Measurements from ENCODE around the gene RARS1.

Gene RARS1

DNA sequence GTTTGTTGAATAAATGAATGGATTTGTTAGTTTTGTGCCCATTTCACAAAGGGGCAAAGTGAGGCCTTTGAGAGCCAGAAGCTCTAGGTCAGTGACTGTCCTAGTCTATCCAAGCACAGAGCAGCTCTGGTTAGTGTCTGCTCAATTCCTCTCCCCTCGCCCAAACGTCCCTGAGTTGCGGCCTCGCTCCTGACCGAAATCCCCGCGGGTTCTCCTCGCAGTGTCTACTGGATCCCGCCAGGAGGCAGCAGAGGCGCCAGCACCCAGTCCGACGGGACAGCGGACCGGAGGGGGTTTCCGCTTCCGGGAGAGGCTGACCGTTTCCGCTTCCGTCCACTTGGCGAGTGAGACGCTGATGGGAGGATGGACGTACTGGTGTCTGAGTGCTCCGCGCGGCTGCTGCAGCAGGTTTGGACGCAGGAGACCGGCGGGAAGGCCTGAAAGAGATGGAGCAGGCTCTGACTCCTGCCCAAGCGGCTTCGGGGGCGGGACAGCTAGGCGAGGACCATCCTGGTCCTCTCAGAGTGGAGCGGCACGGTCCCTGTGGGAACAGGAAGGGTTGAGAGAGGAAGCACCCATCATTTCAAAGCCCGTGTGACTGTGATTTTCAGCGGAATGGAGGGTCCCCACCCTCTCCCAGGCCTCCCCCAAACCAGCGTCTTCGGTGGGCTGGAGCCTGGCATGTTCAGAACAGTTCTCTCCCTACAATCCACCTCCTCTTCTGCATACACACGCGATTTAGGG is at the start of gene RARS1:
RARS1 (plus strand) TSS at position 336 of the 744 bp plus-strand sequence; CDS start at position 364, 28 bp downstream.
- DNase-seq = peak; percentile 63

- no peak for DNase-seq
Observed at GRCh38 chr5:168438349-168438748, 47.9 kb upstream of the RARS1 start.

GRCh38 chr5:168443533-168443932 is 42.7 kb upstream of the RARS1 start:
- no peak for DNase-seq

GRCh38 chr5:168443950-168444700 is 42.1 kb upstream of the RARS1 start:
- no peak for DNase-seq

- no peak for DNase-seq
Observed at GRCh38 chr5:168446983-168447619, 39.2 kb upstream of the RARS1 start.

DNA sequence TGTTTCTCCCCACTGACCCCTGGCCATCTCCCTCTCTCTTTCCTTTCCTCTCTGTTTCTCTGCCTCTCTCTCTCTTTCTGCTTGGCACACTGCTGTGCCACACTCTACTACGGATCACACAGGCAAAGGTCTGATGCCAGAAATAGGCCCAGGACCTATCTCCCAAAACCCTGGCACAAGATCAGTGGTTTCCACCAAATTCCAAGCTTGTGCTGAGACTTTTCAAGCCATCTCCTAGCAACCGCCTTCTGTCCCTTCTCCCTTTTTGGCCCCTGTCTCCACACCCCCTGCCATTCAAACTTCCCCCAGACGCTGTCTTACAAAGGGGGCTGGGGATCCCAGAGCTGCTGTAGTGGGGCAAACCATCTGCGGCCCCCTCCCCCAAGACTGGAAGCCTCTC is 38.5 kb upstream of the RARS1 start:
- no peak for DNase-seq

- DNase-seq = no peak
Observed at GRCh38 chr5:168449166-168449565, 37.1 kb upstream of the RARS1 start.

DNA sequence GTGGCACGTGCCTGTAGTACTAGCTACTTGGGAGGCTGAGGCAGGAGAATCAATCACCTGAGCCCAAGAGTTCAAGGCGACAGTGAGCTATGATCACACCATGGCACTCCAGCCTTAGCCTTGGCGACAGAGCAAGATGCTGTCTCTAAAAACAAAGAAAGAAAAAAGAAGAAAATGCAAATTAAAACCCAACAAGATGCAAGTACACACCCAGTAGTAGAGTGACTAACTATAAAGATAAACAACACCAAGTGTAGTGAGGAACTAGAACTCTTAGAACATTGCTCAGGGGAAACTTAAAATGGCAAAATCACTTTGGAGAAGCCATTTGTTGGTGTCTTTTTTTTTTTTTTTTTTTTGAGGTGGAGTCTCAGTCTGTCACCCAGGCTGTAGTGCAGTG is 34.7 kb upstream of the RARS1 start:
- no peak for DNase-seq

GRCh38 chr5:168455201-168455600 is 31.1 kb upstream of the RARS1 start:
- DNase-seq = no peak

- no peak for DNase-seq
Observed at GRCh38 chr5:168457542-168457941, 28.7 kb upstream of the RARS1 start.

DNA sequence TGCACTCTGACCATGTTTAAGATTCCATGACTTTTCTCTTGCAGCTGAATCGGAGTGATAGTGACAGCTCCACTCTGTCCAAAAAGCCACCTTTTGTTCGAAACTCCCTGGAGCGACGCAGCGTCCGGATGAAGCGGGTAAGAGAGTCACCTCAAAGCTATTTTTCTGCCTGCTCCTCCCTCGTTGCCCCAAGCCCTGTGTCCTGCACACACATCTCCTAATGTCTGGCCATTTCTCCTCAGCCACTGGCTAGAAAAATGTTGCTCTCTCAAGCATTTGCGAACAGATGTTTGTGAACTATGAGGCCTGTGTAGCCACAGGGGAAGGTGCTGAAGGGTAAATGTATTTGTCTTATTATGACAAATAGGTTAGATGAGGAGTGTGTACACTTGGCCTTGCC is 25.7 kb upstream of the RARS1 start:
- DNase-seq = no peak

- DNase-seq = no peak
Observed at GRCh38 chr5:168463081-168463480, 23.2 kb upstream of the RARS1 start.

DNA sequence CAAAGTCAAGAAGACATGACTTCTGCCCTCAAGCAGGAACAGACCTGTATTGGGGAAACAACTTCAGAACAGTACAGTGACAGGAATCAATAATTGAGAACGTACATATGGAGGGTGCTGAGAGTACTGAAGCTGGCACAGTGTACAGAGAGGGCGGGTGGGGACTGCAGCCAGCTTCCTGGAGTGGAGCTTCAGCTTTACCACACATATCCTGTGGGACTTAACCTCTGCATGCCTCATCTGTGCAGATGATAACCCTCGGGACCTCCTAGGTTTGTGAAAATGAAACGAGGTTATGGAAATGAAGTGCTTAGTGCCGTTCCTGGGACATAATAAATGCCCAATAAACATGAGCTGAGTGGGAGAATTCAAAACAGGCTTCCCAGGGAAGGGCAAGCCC is 22.1 kb upstream of the RARS1 start:
- DNase-seq = no peak

- DNase-seq = no peak
Observed at GRCh38 chr5:168464641-168465040, 21.6 kb upstream of the RARS1 start.

GRCh38 chr5:168467755-168468330 is 18.4 kb upstream of the RARS1 start:
- no peak for DNase-seq

GRCh38 chr5:168468836-168469235 is 17.4 kb upstream of the RARS1 start:
- no peak for DNase-seq

- no peak for DNase-seq
Observed at GRCh38 chr5:168469816-168470215, 16.5 kb upstream of the RARS1 start.

DNA sequence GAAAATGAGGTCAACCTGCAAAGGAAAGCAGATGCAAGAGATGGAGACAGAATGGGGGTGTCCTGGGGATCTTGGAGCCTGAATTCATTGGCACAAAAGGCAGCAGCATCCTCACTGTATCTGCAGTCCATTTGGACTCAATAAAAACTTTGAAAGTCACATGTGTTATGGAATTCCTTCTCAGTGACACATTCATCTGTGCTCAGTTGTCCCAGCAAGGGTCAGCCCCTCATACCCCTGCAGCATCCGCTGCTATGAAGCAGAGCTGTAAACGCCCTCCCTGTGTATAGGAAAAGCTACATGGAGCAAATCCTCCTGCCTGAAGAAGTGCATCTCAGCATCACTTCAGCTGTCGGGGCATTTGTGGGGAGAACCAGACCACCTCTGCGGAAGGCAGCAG is 14.5 kb upstream of the RARS1 start:
- no peak for DNase-seq

- DNase-seq = no peak
Observed at GRCh38 chr5:168472329-168472728, 13.9 kb upstream of the RARS1 start.

DNA sequence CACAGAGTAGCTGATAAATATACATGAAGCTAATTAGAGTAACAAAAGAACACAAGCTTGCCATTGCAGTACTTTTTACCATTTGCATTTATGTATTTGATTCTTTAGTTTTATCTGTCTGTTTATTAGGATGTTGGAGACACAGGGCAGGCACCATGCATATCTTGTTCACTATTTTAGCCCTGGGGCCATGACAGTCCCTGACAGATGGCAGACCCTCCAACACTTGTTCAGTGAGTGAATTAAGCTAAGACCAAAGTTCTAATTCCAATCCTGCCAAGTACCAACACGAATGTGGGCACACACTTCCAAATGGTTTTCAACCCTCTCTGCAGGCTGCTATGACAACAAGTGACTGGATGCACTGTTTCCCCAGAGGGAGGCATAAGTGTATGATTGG is 12.0 kb upstream of the RARS1 start:
- no peak for DNase-seq

- no peak for DNase-seq
Observed at GRCh38 chr5:168477060-168477459, 9.2 kb upstream of the RARS1 start.

DNA sequence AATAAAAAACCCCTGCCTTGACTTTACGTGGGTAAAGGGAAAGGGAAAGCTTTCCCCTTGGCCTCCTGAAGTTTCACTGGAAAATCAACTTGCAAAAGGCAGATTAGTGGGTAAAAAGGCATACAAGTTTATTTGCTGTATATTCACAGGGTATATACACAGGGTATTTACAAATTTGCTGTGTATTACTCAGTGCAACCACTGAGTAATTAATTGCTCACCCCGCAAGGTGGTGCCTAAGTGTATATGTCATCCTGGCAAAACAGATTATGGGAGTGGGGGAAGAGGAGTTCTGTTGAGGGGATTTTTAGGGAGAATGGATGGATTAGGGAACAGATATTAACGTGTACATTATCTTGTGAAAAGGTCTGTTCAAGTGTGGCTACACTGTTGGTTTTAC is 7.1 kb upstream of the RARS1 start:
- no peak for DNase-seq

DNA sequence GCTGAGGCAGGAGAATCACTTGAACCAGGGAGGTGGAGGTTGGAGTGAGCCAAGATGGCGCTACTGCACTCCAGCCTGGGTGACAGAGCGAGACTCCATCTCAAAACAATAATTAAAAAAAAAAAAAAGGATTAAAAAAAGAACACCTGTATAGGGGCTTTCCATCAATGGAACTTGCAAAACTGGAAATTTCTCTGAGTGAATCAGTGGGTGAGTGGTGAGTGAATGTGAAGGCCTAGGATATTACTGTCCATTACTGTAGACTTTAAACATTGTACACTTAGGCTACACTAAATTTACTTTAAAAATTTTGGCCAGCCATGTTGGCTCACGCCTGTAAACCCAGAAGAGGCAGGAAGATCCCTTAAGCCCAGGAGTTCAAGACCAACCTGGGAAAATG is 5.7 kb upstream of the RARS1 start:
- no peak for DNase-seq

DNA sequence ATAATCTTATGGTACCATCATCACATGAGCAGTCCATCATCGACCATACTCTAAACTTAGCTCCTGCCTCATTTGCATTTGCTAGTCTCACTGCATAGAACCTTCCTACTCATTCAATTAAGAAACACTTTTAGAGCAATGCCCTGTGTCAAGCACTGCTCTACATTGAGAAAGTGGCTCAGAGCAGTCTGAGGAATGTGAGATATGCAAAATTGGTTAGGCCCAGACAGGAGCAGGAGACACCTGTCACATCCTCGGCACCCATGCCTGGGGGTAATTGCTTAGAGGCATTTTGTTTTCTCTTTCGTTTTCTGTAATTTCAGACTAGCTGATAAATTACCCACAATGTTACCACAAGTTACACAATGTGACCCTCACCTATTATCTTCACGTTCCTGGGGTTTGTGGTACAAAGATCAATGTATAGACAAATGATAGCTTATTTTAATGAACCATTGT is 4.9 kb upstream of the RARS1 start:
- DNase-seq = no peak
